ENCODE results near the gene PTCSC3.

- TF ChIP-seq POLR2AphosphoS5 (IDR thresholded peaks at IDR 0.05; ENCODE audit: low read depth, low read length) (no peak), TAF1 (IDR thresholded peaks at IDR 0.05; ENCODE audit: borderline replicate concordance, insufficient read depth, low read length) (no peak), REST (IDR thresholded peaks at IDR 0.05; ENCODE audit: insufficient read depth in 1 of 2, low read depth in 2 of 2, low read length in 2 of 2) (no peak), FOXP2 (optimal IDR thresholded peaks at IDR 0.05; ENCODE audit: borderline replicate concordance, extremely low read depth, extremely low read length, insufficient read depth) (no peak), SIN3A (IDR thresholded peaks at IDR 0.05; ENCODE audit: borderline replicate concordance, insufficient read depth, low read length) (no peak)
Observed at GRCh38 chr14:36217027-36217426, 40.5 kb upstream of the PTCSC3 start.
